NOMO-1 treated with DMSO at 0.1 percent for 48 hours (cell line): ENCODE results near the gene KY.

Experiments used
- DNase-seq: peaks from one replicate; lab custom pipeline; 2025; ENCODE audit not compliant: unreplicated experiment; lab: John Stamatoyannopoulos, UW

KY gene

GRCh38 chr3:134559591-134559990, 91.2 kb downstream of the KY start:
- no peak for DNase-seq
